T47D (cell line): ENCODE data around the gene PRKCI.

Experiments used
- DNase-seq, 2 experiments: peaks; one replicate each; pipeline versions ENCODE4 v3.0.0 to v3.0.0-alpha.2; 2011 to 2012; ENCODE audit warnings: low read depth in 1 of 2, low spot score in 1 of 2
- JUND ChIP-seq: IDR thresholded peaks from 2 replicates; pipeline ENCODE4 v1.6.1; 2012; ENCODE audit warnings: low read depth
- in situ Hi-C: cut with HindIII; loops from 2 replicates; pipeline ENCODE4 v1.10.0; 2016; ENCODE audit warnings: low sequenced_read_pairs, low pct_unique_long_range_greater_than_20kb

Gene PRKCI

GRCh38 chr3:170344971-170345370 lies 122.7 kb downstream of the PRKCI start:
- in situ Hi-C loops, result no loop called here
- no peak for DNase-seq
- no peak for TF ChIP-seq JUND

GRCh38 chr3:170346481-170347392 lies 124.5 kb downstream of the PRKCI start:
- in situ Hi-C loops, result no loop called here
- no peak for DNase-seq
- TF ChIP-seq JUND, result no peak

GRCh38 chr3:170350515-170351413 lies 128.5 kb downstream of the PRKCI start:
- in situ Hi-C loops, result no loop called here
- DNase-seq, result no peak
- no peak for TF ChIP-seq JUND

DNA sequence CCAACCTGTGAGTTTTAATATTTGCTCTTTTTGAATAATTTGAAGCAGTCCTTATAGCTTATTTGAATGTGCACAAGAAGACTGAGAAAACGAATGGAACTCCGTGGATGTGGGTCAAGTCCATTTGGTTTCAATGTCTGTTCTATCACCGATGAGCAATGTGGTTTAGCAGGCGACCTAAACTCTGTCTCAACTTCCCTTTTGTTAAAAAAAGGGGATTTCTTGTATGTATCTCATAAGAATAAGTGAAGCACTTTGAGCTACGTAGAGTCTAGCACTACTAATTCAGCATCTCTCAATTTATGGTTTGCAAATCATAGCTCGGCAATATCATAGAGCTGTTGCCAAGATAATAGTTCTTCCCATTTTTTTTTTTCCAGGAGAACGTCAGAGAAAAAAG lies 130.7 kb downstream of the PRKCI start:
- no peak for TF ChIP-seq JUND
- no peak for DNase-seq
- in situ Hi-C loops, result no loop called here

DNA sequence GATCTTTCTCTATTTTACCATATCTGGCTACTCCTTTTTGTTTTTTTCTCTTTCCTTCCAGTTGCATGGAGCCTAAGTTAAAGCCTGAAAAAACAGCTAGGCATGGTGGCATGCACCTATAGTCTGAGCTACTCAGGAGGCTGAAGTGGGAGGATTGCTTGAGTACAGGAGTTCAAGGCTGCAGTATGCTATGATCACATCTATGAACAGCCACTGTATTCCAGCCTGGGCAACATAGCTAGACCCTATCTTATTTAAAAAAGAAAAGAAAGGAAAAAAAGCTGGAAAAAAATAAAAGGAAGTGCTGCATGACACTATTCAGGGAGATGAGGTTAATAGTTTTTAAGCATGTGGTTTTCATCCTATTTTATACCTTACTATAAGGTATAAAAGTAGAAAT lies 131.3 kb downstream of the PRKCI start:
- no peak for DNase-seq
- TF ChIP-seq JUND, result no peak
- in situ Hi-C loops, result no loop called here

- in situ Hi-C loops, result no loop called here
- no peak for DNase-seq
- TF ChIP-seq JUND, result no peak
These were observed 132.5 kb downstream of the PRKCI start for GRCh38 chr3:170354760-170355159.
